GM13977 (cell line): ENCODE data around the gene ALPL.

Source experiments
- DNase-seq: peaks from one replicate; pipeline ENCODE4 v3.0.0; 2012; ENCODE audit warnings: low spot score
- in situ Hi-C: fragments of 300-500 bp; cut with MboI; formaldehyde crosslinking; loops from one replicate; pipeline ENCODE4 v1.12.0; 2022; ENCODE audit warnings: low sequenced_read_pairs, low pct_unique_long_range_greater_than_20kb, mixed read lengths, inconsistent platforms; ENCODE audit not compliant: unreplicated experiment
- TF ChIP-seq, protein P1 (sequence below): IDR thresholded peaks from 2 replicates; pipeline ENCODE4 v1.5.1; 2012; ENCODE audit warnings: mild to moderate bottlenecking, control low read depth; ENCODE audit not compliant: insufficient read depth; ENCODE audit errors: extremely low read depth, missing control alignments

Gene ALPL

DNA sequence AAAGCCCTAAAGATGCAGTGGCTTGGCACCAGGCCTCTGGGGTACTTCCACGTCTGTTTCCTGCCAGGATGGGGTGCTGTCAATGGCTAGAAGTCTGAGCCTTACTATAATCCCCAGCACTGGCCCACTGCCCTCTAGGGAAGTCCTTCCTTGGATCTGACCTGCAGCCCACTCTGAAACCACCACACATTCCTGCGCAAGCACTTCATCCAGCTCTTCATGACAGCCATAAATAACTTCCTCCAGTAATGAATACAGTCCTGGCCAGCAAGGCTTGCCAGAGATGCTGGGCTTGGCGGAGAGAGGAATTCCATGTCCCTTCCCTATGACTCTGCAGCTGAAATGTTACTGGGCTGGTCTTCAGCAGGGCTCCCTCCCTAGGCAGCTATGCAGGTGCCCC, 32.6 kb downstream of the ALPL start:
- in situ Hi-C loops = no loop called here
- DNase-seq = no peak
- TF ChIP-seq, protein P1, sequence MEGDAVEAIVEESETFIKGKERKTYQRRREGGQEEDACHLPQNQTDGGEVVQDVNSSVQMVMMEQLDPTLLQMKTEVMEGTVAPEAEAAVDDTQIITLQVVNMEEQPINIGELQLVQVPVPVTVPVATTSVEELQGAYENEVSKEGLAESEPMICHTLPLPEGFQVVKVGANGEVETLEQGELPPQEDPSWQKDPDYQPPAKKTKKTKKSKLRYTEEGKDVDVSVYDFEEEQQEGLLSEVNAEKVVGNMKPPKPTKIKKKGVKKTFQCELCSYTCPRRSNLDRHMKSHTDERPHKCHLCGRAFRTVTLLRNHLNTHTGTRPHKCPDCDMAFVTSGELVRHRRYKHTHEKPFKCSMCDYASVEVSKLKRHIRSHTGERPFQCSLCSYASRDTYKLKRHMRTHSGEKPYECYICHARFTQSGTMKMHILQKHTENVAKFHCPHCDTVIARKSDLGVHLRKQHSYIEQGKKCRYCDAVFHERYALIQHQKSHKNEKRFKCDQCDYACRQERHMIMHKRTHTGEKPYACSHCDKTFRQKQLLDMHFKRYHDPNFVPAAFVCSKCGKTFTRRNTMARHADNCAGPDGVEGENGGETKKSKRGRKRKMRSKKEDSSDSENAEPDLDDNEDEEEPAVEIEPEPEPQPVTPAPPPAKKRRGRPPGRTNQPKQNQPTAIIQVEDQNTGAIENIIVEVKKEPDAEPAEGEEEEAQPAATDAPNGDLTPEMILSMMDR = no peak

DNA sequence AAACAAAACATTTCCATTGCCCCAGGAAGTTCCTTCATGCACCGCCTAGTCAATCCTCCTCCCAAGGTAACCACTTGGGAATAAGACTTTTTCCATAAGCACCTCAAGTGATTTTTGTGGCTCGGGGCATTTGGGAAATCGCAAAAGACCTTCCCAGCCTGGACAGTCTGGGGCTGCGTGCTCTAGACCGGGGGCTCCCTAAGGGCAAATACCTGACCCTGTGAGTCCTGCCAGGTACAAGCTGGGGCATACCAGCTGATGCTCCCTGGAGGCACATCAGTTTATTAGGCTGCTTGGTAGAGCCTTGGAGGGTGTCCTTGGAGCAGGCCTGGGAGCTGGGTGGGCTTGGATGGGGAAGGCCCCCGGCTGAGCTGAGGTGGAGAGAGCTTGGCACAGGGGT, 34.4 kb downstream of the ALPL start:
- DNase-seq = no peak
- in situ Hi-C loops = no loop called here
- TF ChIP-seq, protein P1 = no peak

DNA sequence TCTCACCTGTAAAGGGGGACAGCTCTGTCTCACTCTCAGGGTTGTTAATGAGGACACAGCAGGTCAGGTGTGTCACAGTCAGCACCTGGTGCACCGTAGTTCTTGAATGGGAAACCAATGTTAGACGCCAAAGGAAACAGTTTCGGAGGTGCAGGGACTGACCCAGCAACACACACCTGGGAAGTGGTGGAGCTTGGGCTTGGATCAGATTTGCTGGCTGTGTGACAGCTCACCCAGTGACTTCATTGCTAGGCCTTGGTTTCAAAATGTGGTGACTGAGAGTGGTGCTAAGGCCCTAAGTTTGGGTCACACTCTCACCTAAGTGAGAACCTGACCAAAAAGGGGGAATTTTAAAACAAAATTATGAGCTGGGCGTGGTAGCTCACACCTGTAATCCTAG, 34.9 kb downstream of the ALPL start:
- TF ChIP-seq, protein P1 = no peak
- in situ Hi-C loops = no loop called here
- no peak for DNase-seq

DNA sequence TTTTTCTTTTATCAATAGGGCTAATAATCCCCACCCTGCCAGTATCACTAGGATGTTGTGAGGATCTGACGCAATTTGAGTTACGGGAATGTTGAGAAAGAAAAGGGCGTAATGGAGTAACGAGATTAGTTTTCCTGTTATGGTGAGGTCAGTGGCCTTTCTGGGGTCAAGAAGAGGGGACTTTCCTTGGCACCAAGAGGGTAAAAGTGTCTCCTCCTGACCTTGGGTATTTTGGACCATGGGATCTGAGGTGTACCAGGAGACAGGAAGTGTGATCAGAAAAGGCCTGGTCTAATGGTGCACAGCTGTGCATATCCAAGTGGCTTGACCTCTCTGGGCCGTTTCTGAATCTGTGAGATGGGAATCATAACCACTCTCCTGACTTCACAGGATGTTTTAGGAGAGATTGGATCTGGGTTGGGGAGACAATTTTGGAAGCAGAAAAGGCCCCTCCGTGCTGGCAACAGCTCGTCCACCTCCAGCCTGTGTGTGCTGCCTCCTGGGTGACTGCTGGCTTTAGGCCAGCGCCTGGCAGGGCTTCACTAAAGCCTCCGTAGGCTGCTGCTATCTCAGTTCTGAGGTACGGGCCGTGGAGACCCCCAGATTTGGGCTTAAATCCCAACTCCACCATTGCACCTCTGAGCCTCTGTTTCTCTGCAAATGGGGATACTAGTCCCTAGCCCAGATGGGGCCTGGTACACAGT, 37.1 kb downstream of the ALPL start:
- in situ Hi-C loops = no loop called here
- TF ChIP-seq, protein P1 = no peak
- DNase-seq = no peak

GRCh38 chr1:21547876-21548275, 38.7 kb downstream of the ALPL start:
- TF ChIP-seq, protein P1 = no peak
- in situ Hi-C loops = no loop called here
- no peak for DNase-seq

DNA sequence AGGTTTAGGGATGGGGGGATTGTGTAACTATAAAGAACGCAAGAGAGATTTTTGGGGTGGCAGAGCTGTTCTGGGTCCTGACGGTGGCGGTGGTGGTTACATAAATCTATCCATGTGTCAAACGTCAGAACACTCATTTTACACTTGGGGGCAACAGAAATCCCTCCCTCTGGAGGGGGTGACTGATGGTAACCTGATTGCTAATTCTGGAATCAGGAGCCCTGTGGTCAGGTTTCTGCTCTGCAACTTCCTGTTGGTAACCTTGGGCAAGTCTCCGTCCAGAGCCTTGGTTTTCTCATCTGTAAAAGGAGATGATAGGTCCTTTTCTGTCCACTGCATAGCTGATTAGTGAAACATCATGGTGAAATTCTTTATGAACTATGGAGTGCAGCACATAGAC, 40.9 kb downstream of the ALPL start:
- in situ Hi-C loops = no loop called here
- TF ChIP-seq, protein P1 = no peak
- no peak for DNase-seq
